ENCODE measurements around the gene WDHD1.
"Not testable (repeated sequence)": the region's sequence is repeated elsewhere in the genome, so short reads cannot be mapped to it uniquely, and the experiment has no call there.

The WDHD1 gene

DNA sequence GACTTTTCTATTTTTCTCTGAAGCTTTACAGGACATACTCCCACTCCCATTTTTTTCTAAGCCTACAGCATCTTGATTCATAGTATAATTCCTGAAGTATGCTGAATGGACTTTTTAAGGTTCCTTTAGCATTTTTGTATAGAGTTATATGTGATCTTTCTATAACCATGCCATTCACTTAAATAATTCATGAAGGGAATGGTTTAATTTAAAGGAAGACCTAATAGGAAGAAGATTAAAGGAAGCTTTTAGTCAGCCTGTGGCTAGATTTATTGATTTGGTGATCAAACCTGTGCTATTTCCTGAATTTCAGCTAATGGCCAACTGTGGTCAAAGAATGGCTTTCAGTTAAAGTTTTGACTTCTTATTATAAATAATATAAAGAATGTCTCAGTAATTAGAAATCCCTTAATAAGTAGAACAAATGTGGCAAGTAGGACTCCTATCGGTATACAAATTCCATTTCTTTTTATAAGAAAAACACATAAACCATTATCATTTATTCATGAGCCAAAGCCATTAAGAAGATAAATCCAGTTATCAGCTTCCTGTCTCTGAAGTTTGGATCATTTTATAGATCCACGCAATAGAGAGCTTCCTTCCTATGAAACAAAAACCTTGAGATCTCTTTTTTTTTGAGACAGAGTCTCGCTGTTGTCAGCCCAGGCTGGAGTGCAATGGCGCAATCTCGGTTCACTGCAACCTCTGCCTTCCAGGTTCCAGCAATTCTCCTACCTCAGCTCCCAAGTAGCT, 20.6 kb upstream of the WDHD1 start:
- no peak for DNase-seq

DNA sequence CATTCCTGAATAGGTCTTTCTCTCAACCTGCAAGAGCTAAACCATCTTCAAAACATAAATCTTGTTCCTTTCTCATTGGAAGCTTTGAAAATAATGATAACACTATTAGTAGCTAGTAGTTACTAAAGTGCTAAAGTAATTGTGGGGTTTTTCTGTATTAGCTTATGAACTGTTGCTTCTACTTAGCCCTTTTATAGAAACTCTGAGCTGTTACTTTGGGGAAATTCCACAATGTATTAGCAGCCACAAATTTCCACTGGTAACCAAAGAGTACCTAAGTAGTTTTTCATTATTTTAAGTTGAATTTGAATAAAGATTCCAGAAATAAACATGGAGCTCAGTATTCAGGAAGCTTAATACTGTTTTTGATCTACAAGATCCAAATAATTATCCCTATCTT, 18.2 kb upstream of the WDHD1 start:
- DNase-seq: no peak

DNA sequence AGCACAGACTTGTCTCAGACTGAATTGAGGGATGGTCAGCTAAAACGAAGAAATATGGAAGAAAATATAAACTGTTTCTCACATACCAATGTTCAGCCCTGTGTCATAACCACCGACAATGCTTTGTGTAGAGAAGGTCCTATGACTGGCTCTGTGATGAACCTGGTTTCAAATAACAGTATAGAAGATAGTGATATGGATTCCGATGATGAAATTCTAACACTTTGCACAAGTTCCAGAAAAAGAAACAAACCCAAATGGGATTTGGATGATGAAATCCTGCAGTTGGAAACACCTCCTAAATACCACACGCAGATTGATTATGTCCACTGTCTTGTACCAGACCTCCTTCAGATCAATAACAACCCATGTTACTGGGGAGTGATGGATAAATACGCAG, 16.6 kb upstream of the WDHD1 start:
- DNase-seq: no peak

DNA sequence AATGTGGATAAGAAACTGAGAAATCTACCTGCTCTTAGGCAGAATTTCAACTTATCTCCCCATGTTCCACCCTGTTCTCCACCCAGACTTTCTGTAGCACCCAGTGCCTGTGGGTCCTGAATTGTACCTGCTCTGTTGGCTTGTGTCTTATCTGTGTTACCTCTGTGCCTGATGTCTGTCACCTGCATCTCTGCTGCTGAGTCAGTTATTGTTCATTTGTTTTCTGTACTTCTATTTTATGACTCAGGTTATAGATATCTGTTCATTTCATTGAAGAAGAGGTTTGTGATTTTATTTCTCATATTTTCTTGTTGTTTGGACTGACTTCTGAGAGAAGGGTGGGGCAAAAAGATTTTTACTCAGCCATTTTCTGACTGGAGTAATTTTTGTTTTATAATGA, 11.8 kb upstream of the WDHD1 start:
- DNase-seq: no peak

DNA sequence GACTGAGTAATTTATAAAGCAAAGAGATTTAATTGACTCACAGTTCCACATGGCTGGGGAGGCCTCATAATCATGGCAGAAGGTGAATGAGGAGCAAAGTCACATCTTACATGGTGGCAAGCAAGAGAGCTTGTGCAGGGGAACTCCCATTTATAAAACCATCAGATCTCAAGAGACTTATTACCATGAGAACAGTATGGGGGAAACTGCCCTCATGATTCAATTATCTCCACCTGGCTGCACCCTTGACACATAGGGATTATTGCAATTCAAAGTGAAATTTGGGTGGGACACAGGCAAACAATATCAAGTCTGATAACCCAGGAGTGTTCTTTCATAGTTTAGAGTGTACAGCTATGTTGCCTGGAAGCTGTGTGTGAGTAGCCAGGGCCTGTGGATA, 11.1 kb upstream of the WDHD1 start:
- not testable (repeated sequence) for DNase-seq

DNA sequence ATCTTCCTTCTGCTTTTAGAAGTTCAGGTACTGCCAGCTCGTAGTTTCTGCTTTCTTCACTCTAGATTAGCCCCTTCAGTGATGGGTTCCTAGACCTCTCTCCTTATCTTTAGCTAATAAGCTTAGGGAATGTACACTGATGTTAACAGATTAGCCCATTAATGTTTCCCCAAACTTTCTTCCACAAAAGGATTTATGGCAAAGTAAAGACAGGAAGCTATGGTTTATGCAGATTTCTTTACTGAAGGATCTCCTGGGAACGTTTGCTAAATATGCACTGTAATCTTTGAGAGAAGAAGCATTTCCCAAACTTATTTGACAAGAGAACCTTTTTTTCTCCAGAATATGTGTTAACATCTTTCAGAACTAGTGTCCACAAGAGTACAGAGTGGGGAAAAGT, 4.3 kb upstream of the WDHD1 start:
- DNase-seq: no peak

DNA sequence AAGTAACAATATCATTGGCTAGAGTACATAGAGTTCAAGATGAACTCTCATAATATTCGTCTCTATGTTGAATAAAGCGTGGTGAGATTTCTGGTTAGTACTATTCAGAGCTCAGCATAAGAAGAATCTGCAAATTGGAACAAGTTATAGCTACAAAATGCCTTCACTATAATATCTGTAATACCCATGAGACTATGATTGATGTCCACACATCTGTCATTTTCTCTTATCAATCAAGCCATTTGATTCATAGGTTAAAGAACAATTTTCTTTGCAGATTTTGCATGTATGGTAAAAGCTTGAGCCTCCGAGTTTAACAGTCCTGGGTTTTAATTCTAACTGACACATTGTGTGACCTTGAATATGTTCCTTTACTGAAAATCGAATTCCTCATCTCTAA, 1.6 kb upstream of the WDHD1 start:
- no peak for DNase-seq

DNA sequence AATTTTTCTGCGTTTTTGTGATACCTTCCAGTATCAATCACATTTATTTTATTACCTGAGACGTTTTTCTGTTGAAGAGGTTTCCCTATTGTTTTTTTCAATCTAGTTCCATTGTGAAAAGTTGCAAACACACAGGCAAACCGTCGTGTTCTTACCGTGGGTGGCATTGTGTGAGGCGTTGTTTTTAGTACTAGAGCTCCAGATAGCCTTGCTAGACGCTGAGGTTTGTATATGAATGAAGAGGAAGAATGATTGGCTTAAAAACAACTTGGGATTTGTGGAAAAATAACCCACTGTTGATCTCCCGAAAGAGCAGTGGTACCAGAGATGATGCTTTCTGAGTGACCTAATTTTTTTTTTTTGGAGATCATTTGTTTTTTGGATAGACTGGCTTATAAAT, 1.2 kb upstream of the WDHD1 start:
- no peak for DNase-seq

DNA sequence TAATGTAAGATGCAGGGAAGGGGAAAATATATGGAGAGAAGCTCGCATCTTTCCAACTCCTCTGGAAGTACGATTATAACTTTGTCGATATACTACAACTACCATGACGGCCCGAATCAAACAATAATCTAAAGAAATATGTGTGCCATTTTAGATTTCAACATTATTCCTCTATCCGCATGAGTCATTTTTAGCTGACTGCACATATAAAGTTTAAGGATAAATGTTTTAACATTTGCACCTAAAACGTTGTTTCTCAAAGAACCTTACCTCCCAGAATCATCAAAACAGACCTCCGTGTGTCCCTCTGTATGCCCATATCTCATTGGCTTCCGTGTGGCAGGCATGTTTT, 482 bp downstream of the WDHD1 start:
- DNase-seq: no peak

DNA sequence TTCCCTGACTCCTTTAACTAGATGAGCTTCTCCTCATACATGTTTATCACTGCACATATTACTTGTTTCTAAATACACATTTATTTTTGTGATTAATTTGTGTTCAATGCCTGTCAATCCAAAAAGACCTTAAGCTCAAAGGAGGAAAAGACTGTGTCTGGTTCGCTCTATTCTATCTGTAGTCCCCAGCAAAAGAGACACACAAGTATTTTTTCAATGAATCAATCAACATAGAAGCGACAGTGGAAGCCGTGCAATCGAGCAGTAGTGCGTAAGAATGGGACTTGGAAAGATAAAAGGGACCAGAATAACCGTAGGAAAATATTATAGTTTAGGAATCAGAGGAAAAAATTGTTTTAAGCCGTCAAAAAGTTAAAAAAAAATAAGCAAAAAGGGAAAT, 951 bp downstream of the WDHD1 start:
- no peak for DNase-seq

DNA sequence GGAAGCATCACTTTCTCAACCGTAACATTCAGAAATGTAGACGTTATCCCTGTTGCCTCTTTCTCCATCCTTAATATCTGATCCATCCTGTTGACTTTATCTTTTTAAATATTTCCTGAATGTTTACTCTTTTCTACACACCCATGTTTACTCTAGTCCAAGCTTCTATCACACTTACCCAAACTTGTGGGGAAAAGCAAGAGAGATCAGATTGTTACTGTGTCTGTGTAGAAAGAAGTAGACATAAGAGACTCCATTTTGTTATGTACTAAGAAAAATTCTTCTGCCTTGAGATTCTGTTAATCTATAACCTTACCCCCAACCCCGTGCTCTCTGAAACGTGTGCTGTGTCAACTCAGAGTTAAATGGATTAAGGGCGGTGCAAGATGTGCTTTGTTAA, 2.5 kb downstream of the WDHD1 start:
- not testable (repeated sequence) for DNase-seq

DNA sequence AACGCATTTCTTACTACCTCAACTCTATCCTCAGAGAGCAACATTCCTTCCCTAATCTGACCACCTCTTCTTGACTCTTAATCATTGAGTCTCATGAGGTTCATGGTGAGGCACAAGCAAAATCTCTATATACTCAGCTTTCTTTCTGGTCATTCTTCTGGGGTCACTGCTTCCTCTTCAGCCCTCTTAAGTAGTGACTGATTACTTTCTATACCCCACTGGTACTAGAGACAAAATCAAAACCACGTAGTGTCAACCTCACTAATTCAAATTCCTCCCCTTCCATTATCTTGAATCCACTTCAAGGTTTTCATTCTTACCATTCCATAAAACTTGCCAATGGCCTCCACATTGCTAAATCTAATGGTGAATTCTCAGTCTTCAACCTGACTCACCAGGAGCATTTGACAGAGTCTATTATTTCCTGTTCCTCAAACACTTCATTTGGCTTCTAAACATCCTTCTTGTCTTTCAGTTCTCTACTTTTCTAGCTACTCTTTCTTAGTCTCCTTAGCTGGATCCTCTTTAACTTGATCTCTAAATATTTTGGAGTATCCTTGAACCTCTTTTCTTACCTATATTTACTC, 6.8 kb downstream of the WDHD1 start:
- DNase-seq: no peak

DNA sequence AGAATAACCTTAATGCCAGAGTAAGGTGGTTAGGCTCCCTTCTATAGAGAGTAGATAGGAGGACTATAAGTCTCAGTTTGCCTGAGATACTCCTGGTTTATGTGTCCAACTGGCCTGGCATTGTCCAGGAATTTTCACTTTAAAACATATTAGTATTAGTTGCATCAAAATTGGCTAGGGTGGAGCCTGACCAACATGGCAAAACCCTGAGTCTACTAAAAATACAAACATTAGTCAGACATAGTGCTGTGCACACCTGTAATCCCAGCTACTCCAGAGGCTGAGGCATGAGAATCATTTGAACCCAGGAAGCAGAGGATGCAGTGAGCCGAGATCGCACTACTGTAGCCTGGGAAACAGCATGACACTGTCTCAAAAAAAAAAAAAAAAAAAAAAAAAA, 11.9 kb downstream of the WDHD1 start:
- no peak for DNase-seq

DNA sequence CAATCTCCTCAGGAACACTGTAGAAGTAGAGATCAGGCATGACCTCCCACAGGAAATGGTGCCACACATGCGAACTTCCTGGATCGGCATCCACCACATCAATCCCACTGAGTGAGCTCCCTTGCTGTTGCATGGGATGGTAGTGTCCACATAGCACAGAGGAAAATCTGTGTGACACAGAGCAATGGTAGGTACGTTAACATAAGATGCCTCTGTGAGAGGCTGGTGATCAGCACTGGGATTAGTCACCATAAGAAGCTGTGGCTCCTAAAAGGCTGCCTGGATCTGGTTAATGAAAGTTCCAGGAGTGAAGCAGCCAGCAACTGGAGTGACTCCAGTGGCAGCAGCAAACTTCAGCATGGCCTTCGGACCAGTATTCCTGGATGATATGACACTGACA, 21.8 kb downstream of the WDHD1 start:
- no peak for DNase-seq

DNA sequence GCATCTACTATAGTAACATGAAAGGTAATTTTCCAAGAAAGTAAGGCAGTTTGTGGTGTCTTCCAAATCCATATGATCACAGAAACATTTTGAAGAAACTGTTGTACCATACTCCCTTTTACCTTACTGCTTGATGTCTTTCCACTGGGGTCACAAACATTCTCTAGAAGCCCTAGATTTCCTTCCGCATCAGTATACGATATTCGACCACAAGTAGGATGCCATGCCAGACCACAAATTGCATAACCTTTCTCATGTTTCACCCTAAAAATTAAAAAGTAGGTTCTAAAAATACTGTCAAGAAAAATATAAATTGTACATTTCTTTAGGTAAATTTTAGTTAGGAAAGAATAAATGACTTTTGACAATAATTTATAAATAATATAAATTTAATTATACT, 26.5 kb downstream of the WDHD1 start:
- no peak for DNase-seq

DNA sequence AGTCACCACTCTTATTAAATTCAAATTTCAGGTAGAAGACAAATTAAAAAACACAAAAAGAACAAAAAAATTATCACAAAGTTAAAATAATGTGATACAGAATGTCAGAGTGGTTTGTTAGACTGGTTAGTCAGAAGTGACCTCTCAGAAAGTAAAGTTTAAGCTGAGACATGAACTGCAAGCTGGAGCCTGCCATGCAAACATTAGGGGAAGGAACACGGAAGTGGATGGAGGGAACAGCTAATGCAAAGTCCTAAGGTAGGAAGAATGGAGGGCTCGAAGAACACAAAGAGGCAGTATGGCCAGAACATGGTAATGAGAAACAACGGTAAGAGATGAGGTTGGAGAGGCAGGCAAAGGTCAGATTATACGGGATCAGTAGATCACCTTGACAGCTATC, 41.7 kb downstream of the WDHD1 start:
- no peak for DNase-seq

DNA sequence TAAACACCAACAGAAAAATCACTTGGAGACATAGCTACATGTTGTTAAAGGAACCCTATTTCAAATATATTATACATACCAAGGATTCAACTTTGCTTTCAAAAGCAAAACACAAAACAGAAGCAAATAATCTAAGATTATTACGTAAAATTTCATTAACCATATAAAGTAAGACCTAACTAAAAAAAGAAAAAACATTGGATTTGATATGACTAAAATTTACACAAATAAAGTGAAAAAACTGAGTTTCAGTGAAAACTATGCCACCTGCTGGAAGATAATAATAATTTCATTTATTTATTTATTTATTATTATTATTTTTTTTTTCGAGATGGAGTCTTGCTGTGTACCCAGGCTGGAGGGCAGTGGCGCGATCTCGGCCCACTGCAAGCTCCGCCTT, 45.2 kb downstream of the WDHD1 start:
- no peak for DNase-seq

DNA sequence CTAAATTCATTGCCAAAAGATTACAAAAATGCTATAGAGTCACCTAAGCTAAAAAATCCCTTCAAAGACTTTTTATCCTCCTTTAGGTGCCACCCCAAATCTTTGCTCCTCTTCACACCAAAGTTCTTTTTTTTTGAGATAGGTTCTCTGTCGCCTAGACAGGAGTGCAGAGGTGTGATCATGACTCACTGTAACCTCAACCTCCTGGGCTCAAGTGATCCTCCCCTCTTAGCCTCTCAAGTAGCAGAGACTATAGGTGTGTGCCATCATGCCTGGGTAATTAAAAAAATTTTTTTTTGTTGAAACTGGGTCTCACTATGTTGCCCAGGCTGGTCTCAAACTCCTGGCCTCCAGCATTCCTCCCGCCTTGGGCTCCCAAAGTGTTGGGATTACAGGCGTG, 47.9 kb downstream of the WDHD1 start:
- DNase-seq: no peak

DNA sequence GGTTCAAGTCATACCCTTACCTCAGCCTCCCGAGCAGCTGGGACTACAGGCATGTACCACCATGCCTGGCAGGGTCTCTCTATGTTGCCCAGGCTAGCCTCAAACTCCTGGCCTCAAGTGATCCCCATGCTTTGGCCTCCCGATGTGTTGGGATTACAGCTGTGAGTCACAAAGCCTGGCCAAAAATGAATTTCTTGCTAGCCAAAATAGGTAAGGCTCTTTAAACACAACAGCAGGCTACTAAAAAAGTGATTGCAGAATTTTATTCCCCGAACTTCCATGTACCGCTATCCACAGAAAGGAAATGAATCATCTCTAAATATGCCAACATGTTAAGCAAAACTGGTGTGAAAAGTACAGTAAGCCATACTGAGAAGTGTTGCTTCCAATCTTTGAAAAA, 50.6 kb downstream of the WDHD1 start:
- DNase-seq: no peak

DNA sequence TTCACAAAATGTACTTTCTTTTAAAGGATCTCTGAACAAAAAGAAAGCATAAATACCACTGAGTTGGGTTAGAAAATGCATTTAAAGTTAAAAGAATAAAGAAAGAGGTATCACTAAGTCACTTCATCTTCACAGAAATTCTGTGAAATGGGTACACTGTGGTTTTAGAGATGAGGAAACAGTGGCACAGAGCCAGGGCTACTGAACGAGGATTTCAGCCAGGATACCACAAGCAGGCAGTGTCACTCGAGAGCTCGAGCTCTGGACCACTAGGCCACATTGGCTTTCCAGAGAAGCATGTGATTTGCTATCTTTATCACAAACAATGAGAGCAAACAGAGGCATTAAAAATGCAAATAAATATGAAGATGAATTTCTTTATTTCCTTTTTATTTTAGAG, 51.0 kb downstream of the WDHD1 start:
- DNase-seq: no peak

DNA sequence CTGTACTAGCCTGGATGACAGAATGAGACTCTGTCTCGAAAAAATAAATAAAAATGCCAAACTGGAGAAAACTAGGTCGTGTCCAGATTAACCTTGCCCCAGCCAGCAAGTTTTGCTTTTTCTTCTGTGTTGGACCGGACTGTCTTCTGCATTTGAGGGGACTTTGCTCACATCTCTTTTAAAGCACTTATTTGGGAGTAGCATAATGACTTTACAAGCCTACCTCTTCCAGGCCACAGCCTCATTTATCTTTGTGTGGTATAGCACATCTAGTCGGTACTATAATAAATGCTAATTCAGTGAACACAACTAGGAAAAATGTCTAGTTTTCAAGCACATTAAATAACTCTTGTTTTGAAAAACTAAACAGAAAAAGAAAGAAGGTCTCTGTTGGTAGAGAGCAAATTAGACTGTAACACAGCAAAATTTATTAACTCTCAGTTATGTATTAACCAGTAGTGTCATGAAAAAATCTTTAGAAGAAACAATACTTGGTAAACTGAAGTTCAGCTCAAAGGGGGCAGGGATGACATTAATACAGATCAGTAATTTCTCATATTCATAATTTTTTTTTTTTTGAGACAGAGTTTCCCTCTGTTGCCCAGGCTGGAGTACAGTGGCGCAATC, 52.0 kb downstream of the WDHD1 start:
- no peak for DNase-seq

DNA sequence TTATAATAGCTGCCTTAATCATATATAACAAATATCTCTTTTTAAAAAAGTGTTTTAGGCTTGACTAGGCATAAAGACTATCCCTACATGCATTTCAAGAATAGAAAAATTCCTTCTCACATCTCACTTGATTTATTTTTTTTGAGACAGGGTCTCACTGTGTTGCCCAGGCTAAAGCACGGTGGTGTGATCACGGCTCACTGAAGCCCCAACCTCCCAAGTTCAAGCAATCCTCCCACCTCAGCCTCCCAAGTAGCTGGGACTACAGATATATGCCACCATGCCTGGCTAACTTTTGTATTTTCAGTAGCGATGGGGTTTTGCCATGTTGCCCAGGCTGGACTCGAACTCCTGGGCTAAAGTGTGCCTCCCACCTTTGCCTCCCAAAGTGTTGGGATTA, 59.4 kb downstream of the WDHD1 start:
- DNase-seq: no peak

DNA sequence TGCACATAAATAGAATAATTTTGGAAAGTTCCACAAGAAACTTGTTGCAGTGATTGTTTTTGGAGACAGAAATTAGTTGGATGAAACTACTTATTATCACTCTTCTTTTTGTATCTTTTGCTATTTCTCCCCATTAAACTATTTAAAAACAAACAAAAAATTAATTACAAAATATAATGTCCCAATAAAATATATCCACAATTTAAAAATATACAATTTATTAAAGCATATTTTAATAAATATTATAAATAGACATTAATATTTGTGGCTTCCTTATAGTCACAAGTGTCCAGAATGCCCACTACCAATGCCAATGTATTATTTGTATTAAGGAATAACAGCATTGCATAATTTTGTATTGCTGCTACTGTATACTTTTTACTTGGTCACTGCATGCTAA, 71.8 kb downstream of the WDHD1 start:
- DNase-seq: no peak

DNA sequence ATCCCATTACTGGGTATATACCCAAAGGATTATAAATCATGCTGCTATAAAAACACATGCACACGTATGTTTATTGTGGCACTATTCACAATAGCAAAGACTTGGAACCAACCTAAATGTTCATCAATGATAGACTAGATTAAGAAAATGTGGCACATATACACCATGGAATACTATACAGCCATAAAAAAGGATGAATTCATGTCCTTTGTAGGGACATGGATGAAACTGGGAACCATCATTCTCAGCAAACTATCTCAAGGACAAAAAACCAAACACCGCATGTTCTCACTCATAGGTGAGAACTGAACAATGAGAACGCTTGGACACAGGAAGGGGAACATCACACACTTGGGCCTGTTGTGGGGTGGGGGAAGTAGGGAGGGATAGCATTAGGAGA, 73.3 kb downstream of the WDHD1 start:
- DNase-seq: not testable (repeated sequence)

DNA sequence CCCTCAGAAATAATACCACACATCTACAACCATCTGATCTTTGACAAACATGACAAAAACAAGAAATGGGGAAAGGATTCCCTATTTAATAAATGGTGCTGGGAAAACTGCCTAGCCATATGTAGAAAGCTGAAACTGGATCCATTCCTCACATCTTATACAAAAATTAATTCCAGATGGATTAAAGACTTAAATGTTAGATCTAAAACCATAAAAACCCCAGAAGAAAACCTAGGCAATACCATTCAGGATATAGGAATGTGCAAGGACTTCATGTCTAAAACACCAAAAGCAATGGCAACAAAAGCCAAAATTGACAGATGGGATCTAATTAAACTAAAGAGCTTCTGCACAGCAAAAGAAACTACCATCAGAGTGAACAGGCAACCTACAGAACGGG, 74.1 kb downstream of the WDHD1 start:
- DNase-seq: not testable (repeated sequence)

Measured in NCI-H526 treated with DMSO at 0.1 percent for 48 hours (cell line).